Muscle of leg (tissue), 16 donors: ENCODE measurements around the gene SHTN1. TPM values are rescaled to one million over a fixed set of nuclear protein-coding genes. Genes with fewer than 3 reads are reported as not detected.

ENCODE experiments used
- DNase-seq: peaks from one replicate; pipeline ENCODE4 v3.0.0; 2013
- H3K27ac ChIP-seq: one replicate; pipeline ENCODE4 v1.5.1; 2013; ENCODE audit warnings: mild to moderate bottlenecking, low read length, control low read depth
- H3K27me3 ChIP-seq: one replicate; pipeline ENCODE4 v1.6.1; 2013; ENCODE audit warnings: low read length; ENCODE audit not compliant: control insufficient read depth, insufficient read depth
- H3K36me3 ChIP-seq: one replicate; pipeline ENCODE4 v1.6.1; 2013; ENCODE audit warnings: low read length; ENCODE audit not compliant: control insufficient read depth, insufficient read depth
- H3K4me1 ChIP-seq: one replicate; pipeline ENCODE4 v1.6.1; 2013; ENCODE audit warnings: low read length; ENCODE audit not compliant: control insufficient read depth, insufficient read depth
- H3K4me3 ChIP-seq: one replicate; pipeline ENCODE4 v1.5.1; 2013; ENCODE audit warnings: low read length, control low read depth
- H3K9me3 ChIP-seq: replicated peaks from 2 replicates; pipeline ENCODE4 v1.6.1; 2013; ENCODE audit warnings: low read depth, low read length; ENCODE audit not compliant: control insufficient read depth
- WGBS: methylation state at CpG from one replicate; pipeline ENCODE4 v1.1.5; 2013; ENCODE audit warnings: missing lambda C conversion rate; ENCODE audit not compliant: insufficient coverage; 5-methylcytosine and 5-hydroxymethylcytosine counted together
- long read RNA-seq, 11 donors: transcript quantifications; one replicate each; lab custom pipeline, GENCODE V29; 2026
- polyA plus RNA-seq, 8 donors: library from polyadenylated mRNA; unstranded; fragments of 120-200 nt; gene quantifications; one replicate each; pipeline versions ENCODE4 v1.2.1 to v1.2.3, GENCODE V29; 2013; ENCODE audit warnings: inconsistent platforms in 1 of 8, low replicate concordance in 1 of 8; ENCODE audit not compliant: insufficient read length in 8 of 8, insufficient read depth in 1 of 8
- total RNA-seq: library from RNA; stranded (reverse); fragments of 120-200 nt; gene quantifications from one replicate; pipeline ENCODE4 v1.2.4, GENCODE V29; 2013

SHTN1 gene, protein sequence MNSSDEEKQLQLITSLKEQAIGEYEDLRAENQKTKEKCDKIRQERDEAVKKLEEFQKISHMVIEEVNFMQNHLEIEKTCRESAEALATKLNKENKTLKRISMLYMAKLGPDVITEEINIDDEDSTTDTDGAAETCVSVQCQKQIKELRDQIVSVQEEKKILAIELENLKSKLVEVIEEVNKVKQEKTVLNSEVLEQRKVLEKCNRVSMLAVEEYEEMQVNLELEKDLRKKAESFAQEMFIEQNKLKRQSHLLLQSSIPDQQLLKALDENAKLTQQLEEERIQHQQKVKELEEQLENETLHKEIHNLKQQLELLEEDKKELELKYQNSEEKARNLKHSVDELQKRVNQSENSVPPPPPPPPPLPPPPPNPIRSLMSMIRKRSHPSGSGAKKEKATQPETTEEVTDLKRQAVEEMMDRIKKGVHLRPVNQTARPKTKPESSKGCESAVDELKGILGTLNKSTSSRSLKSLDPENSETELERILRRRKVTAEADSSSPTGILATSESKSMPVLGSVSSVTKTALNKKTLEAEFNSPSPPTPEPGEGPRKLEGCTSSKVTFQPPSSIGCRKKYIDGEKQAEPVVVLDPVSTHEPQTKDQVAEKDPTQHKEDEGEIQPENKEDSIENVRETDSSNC
- total RNA-seq = 3.3 TPM
- polyA plus RNA-seq = 1 to 10 TPM; 4.6 to 8.7 (median 5.8) TPM
- long read RNA-seq, donor 1 = 0 reads
- long read RNA-seq, donor 2 = 0 reads
- long read RNA-seq, donor 3, full-length matches to known transcripts = 1 of 1 reads
- long read RNA-seq, donor 3, partial matches to known transcripts = 0 of 1 reads
- long read RNA-seq, donor 3, other reads (novel, unspliced or antisense) = 0 of 1 reads
- long read RNA-seq, donor 4 = 0 reads
- long read RNA-seq, donor 5, full-length matches to known transcripts = 1 of 1 reads
- long read RNA-seq, donor 5, partial matches to known transcripts = 0 of 1 reads
- long read RNA-seq, donor 5, other reads (novel, unspliced or antisense) = 0 of 1 reads
- long read RNA-seq, donor 6 = 0 reads
- long read RNA-seq, donor 7 = 0 reads
- long read RNA-seq, donor 8 = 0 reads
- long read RNA-seq, donor 9 = 0 reads
- long read RNA-seq, donor 10 = 0 reads
- long read RNA-seq, donor 11 = 0 reads

- Histone ChIP-seq H3K4me3 (peak within 1 kb of the TSS; percentile 51), H3K27me3 (peaks cover 16% of the 10 kb centered on the region), H3K27ac (peak within 1 kb of the TSS; percentile 55), H3K36me3 (no peaks in the 10 kb centered on the region), H3K9me3 (no peaks in the 10 kb centered on the region), H3K4me1 (peaks cover 10% of the 10 kb centered on the region)
- DNase-seq = peak; percentile 65
- under 1% methylated on average over 23 of the region's 46 CpGs for WGBS
Observed at GRCh38 chr10:117005026-117005526, at the start of gene SHTN1. SHTN1 (minus strand) TSS chr10:117005187; CDS start chr10:117005079, 108 bp downstream.

- no peaks in the 10 kb centered on the region for H3K27me3 ChIP-seq
- no peaks in the 10 kb centered on the region for H3K36me3 ChIP-seq
- no peak overlapping the region for H3K27ac ChIP-seq
- WGBS = no CpG with 5 or more reads among the region's 1 CpG
- no peak for DNase-seq
- H3K4me3 ChIP-seq = no peak overlapping the region
- peaks cover 3% of the 10 kb centered on the region for H3K9me3 ChIP-seq
- H3K4me1 ChIP-seq = no peaks in the 10 kb centered on the region
Observed at GRCh38 chr10:117053482-117053881, 48.5 kb upstream of the SHTN1 start.

DNA sequence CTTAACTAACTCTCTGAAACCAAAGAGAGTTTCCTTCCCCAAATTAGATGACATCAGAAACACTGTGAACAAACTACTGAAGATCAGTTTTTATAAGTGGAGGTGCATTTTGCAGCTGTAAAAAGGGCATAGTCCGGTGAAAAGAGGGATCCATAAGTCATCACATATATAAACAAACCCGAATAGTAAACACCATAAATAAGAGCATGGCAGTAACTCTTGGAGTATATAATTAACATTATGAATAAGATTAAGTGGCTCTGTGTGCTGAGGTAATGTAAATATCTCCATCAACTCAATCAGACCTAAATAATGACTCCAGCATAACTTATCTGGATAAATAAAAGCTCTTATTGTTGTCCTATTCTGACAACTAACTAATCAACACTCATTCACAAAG is 43.0 kb upstream of the SHTN1 start:
- no peak for DNase-seq
- WGBS = no CpG with 5 or more reads among the region's 2 CpGs
- Histone ChIP-seq H3K4me3 (no peak overlapping the region), H3K36me3 (no peaks in the 10 kb centered on the region), H3K27me3 (no peaks in the 10 kb centered on the region), H3K4me1 (no peaks in the 10 kb centered on the region), H3K9me3 (no peaks in the 10 kb centered on the region), H3K27ac (no peak overlapping the region)

DNA sequence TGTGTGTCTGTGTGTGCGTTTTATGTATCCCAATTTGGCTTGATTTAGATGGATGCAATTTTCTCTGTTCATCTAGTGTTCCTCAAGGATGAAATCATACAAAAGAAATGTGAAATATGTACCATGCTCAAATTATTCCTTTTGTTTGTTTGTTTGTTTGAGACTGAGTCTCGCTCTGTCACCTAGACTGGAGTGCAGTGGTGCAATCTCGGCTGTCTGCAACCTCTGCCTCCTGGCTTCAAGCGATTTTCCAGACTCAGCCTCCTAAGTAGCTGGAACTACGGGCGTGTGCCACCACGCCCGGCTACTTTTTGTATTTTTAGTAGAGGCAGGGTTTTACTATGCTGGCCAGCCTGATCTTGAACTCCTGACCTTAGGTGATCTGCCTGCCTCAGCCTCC is 11.3 kb upstream of the SHTN1 start:
- WGBS = 96% methylated on average over 6 of the region's 8 CpGs

DNA sequence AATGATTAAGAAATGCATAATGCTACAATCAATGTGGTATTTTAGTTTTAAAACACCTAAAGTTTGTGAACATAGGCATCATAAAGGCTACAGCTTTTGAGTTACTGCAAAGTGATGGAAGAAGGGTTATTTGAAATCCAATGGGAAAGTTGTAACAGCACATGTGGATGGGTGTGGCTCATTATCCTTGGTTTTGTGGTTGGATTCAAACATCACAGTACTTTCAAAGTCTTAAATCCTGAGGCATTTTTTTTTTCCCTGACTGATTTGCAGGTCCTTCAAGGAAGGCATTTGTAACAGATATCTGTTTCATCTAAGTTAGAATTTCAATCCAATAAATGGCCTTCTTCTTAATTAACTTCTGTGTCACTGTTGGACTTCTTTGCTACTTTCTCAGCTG is 9.8 kb upstream of the SHTN1 start:
- H3K27me3 ChIP-seq = no peaks in the 10 kb centered on the region
- H3K9me3 ChIP-seq = no peaks in the 10 kb centered on the region
- H3K27ac ChIP-seq = no peak overlapping the region
- H3K4me1 ChIP-seq = no peaks in the 10 kb centered on the region
- no peak for DNase-seq
- no peak overlapping the region for H3K4me3 ChIP-seq
- H3K36me3 ChIP-seq = no peaks in the 10 kb centered on the region

More for the DNA sequence above, 11.3 kb upstream of the SHTN1 start:
- no peaks in the 10 kb centered on the region for H3K36me3 ChIP-seq
- no peak overlapping the region for H3K4me3 ChIP-seq
- H3K27me3 ChIP-seq = no peaks in the 10 kb centered on the region
- H3K4me1 ChIP-seq = no peaks in the 10 kb centered on the region
- H3K27ac ChIP-seq = no peak overlapping the region
- DNase-seq = no peak
- H3K9me3 ChIP-seq = no peaks in the 10 kb centered on the region

DNA sequence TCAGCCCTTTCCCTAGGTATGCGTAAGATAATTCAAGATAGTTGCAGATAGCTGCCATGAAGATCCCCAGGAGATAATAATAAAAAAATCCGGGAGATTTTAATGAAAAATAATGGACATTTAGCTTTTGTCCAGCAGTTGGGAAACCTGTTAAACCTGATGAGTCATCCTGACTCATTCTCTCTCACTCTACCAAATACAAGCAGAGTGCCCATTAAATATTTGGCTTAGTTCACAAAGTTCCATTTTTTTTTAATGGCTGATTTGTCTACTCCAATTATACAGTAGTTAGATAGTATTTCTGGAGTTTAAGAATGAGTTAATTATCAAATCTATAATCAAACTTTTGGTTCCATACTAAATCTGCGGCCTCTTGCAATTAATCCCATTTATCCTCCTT is 2.1 kb upstream of the SHTN1 start:
- Histone ChIP-seq H3K36me3 (no peaks in the 10 kb centered on the region), H3K27me3 (peaks cover 16% of the 10 kb centered on the region), H3K4me1 (peaks cover 10% of the 10 kb centered on the region), H3K9me3 (no peaks in the 10 kb centered on the region), H3K27ac (no peak overlapping the region), H3K4me3 (no peak overlapping the region)
- DNase-seq = no peak
- no CpG with 5 or more reads among the region's 3 CpGs for WGBS

DNA sequence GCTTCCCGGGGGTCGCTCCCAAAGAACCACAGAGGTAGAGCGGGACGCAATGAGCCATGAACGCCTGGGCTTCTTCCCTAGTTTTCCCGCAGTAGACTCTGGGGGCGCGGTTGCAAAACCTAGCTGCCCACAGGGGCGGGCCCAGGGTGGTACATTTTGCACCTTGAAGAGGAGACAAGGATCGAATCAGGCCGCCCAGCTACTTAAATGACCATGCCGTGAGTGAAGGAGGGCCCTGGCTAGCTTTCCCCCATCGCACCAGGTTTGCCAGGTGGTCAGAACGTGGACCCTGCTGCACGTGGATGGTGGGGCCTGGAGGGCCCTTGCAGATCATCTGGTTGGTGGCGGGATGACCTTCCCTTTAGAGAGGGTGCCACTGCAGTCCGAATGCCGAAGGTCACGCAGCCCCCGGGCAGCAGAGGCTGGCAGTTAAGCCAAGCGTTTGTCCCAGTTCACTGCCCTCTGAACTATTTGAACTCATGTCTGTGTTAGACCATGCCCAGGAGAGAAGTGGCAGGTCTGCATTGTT is 604 bp upstream of the SHTN1 start:
- 8% methylated on average over 21 of the region's 21 CpGs for WGBS
- H3K9me3 ChIP-seq = no peaks in the 10 kb centered on the region
- H3K27me3 ChIP-seq = peaks cover 16% of the 10 kb centered on the region
- no peaks in the 10 kb centered on the region for H3K36me3 ChIP-seq
- DNase-seq = peak; percentile 15
- H3K4me1 ChIP-seq = peaks cover 10% of the 10 kb centered on the region
- no peak overlapping the region for H3K27ac ChIP-seq
- peak overlapping the region; percentile 51 for H3K4me3 ChIP-seq

- Histone ChIP-seq H3K27me3 (peaks cover 16% of the 10 kb centered on the region), H3K9me3 (no peaks in the 10 kb centered on the region), H3K27ac (peak overlapping the region; percentile 55), H3K36me3 (no peaks in the 10 kb centered on the region), H3K4me3 (peak overlapping the region; percentile 51), H3K4me1 (peaks cover 10% of the 10 kb centered on the region)
- DNase-seq = peak; percentile 57
- WGBS = 7% methylated on average over 47 of the region's 47 CpGs
Observed at GRCh38 chr10:117004227-117005025, 561 bp downstream of the SHTN1 start.

DNA sequence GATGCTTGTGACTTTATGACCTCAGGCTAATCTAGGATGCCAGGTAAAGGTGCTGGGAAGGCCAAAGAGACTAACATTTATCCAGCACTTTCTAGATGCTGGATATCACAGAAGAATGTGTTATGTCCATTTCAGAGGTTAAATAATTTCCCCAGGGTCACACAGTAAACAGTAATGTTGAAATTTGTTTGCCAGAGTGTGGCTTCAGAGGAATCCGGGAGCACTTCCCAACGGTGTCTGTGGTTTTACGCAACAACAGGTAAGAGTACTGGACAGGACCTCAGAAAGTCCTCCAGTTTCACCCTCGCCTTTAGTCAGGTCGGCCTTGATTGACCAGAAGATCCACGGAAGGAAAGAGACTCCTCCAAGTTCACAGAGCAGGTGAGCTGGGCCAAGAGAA is 1.7 kb downstream of the SHTN1 start:
- Histone ChIP-seq H3K36me3 (no peaks in the 10 kb centered on the region), H3K4me1 (peaks cover 10% of the 10 kb centered on the region), H3K4me3 (no peak overlapping the region), H3K9me3 (no peaks in the 10 kb centered on the region), H3K27ac (no peak overlapping the region), H3K27me3 (peaks cover 14% of the 10 kb centered on the region)
- no peak for DNase-seq
- WGBS = 88% methylated on average over 6 of the region's 6 CpGs
